GM21515 (cell line): ENCODE data around the gene PLEKHH2.
"Not testable (repeated sequence)": the region's sequence is repeated elsewhere in the genome, so short reads cannot be mapped to it uniquely, and the experiment has no call there.

Experiments used
- ATAC-seq: cut with Tn5 transposase; IDR thresholded peaks from one replicate; pipeline ENCODE4 v1.9.1; 2021; ENCODE audit not compliant: unreplicated experiment

PLEKHH2 gene

GRCh38 chr2:43636153-43636552 lies 907 bp upstream of the PLEKHH2 start:
- not testable (repeated sequence) for ATAC-seq

- ATAC-seq, result peak; percentile 24
Observed at GRCh38 chr2:43636621-43637020, 439 bp upstream of the PLEKHH2 start.

DNA sequence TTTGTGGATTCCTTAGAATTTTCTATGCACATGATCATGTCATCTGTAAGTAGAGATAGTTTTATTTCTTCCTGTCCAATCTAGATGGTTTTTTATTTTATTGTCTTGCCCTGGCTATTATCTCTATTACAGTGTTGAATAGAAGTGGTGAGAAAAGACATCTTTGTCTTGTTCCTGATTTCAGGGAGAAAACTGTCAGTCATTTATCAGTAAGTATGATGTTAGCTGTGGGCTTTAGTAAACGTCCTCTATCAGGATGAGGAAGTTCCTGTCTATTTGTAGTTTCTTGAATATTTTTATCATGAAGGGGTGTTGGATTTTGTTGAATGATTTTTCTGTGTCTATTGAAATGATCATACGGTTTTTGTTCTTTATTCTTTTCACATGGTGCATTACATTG lies 5.3 kb downstream of the PLEKHH2 start:
- ATAC-seq, result no peak

DNA sequence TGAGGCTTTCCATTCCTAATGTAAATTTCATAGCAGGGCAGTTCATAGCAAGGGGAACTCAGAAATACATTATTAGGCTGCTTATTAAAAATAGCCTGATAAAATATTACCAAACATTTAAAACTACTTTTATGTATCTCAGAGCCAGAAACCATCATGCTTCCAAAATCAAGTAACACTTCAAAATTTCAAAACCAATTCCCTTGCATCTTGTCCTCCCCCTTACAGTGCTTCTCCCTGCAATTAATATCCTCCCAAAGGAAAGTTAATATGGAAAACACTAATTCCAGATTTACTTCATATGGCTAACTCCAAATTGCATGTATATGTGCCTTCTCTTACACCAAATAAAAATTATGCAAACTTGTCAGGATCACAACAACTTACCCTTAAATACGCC lies 6.6 kb downstream of the PLEKHH2 start:
- ATAC-seq, result no peak

- no peak for ATAC-seq
Observed at GRCh38 chr2:43648994-43649701, 12.1 kb downstream of the PLEKHH2 start.

DNA sequence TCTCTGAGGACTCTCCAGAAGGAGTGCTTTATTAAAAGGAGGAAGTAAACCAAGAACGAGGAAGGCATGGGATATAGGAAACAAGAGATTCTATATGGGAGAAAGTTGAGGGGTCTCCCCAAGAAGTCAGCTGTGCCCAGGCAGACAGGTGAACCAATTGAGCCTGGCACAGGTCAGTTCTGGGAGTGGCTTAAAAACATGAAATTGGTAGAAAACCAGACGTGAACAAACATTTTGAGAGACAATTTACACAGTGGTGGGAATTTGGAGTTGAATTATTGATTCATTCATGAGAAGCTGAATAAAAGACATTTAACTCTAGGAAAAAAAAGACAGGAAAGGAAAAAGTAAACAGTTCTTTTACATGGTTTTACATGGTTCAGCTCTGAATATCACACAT lies 16.4 kb downstream of the PLEKHH2 start:
- ATAC-seq, result no peak

GRCh38 chr2:43657241-43657640 lies 20.2 kb downstream of the PLEKHH2 start:
- ATAC-seq, result no peak

- ATAC-seq, result no peak
Observed at GRCh38 chr2:43675646-43676321, 38.7 kb downstream of the PLEKHH2 start.

GRCh38 chr2:43676322-43677050 lies 39.4 kb downstream of the PLEKHH2 start, which contains the start of gene C1GALT1C1L:
Gene C1GALT1C1L (minus strand): TSS chr2:43676429. CDS start chr2:43676322, 107 bp downstream.
- no peak for ATAC-seq

DNA sequence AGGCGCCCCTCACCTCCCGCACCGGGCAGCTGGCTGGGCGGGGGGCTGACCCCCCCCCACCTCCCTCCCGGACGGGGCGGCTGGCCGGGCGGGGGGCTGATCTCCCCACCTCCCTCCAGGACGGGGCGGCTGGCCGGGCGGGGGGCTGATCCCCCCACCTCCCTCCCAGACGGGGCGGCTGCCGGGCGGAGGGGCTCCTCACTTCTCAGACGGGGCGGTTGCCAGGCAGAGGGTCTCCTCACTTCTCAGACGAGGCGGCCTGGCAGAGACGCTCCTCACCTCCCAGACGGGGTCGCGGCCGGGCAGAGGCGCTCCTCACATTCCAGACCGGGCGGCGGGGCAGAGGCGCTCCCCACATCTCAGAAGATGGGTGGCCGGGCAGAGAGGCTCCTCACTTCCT lies 40.7 kb downstream of the PLEKHH2 start:
- ATAC-seq, result not testable (repeated sequence)

DNA sequence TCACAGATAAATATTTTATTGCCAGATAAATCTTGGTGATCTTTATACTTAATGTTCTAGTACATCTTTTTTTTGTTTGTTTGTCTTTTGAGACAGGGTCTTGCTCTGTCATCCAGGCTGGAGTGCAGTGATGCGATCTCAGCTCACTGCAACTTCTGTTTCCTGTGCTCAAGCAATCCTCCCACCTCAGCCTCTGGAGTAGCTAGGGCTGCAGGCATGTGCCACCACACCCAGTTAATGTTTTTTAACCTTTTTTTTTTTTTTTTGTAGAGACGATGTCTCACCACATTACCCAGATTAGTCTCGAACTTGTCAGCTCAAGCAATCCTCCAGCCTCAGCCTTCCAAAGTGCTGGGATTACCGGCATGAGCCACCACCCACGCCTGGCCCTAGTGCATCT lies 48.3 kb downstream of the PLEKHH2 start:
- ATAC-seq, result no peak

GRCh38 chr2:43689999-43690398 lies 52.9 kb downstream of the PLEKHH2 start:
- no peak for ATAC-seq

DNA sequence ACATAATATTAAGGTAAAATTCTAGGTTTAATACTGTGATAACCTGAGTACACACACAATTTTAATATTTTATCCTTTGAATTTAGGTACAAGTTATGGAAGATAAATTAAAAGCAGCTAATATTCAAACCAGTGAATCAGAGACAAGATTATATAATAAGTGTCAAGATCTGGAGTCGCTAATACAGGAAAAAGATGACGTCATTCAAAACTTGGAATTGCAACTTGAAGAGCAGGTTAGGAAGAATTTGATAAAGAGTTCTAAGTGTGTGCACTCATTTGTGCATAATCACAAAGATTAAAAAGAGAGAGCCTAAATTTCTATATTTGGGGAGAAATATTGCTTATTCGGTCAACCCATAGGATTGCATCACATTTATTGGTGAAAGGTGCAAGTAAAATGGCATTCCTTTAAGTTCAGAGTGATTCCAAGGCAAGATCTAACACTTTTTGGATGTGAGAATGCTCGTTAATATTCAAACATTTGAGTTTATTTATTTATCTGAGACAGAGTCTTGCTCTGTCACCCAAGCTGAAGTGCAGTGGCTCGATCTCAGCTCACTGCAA lies 55.5 kb downstream of the PLEKHH2 start:
- ATAC-seq, result no peak

DNA sequence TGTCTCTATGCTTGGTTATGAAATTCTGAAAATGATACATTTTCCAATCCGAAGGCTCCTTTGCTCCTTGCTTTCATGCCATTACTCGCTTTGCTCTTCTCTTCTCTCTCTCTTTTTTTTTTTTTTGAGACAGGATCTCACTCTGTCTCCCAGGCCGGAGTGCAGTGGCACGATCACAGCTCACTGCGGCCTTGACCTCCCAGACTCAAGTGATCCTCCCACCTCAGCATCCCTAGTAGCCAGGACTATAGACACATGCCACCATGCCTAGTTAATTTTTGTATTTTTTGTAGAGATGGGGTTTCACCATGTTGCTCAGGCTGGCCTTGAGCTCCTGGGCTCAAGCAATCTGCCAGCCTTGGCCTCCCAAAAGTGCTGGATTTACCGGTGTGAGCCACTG lies 61.1 kb downstream of the PLEKHH2 start:
- not testable (repeated sequence) for ATAC-seq

DNA sequence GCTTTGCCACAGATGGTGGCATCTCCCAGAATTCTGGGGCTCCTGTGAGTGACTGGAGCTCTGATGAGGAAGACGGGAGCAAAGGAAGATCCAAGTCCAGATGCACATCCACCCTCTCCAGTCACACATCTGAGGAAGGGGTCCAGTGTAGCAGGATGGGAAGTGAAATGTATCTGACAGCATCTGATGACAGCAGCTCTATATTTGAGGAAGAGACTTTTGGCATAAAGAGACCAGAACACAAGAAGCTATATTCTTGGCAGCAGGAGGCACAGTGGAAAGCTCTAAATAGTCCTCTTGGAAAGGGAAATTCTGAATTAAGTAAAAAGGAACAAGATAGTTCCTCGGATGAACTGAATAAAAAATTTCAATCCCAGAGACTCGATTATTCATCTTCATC lies 62.7 kb downstream of the PLEKHH2 start:
- no peak for ATAC-seq

- ATAC-seq, result no peak
Observed at GRCh38 chr2:43701111-43701510, 64.1 kb downstream of the PLEKHH2 start.

DNA sequence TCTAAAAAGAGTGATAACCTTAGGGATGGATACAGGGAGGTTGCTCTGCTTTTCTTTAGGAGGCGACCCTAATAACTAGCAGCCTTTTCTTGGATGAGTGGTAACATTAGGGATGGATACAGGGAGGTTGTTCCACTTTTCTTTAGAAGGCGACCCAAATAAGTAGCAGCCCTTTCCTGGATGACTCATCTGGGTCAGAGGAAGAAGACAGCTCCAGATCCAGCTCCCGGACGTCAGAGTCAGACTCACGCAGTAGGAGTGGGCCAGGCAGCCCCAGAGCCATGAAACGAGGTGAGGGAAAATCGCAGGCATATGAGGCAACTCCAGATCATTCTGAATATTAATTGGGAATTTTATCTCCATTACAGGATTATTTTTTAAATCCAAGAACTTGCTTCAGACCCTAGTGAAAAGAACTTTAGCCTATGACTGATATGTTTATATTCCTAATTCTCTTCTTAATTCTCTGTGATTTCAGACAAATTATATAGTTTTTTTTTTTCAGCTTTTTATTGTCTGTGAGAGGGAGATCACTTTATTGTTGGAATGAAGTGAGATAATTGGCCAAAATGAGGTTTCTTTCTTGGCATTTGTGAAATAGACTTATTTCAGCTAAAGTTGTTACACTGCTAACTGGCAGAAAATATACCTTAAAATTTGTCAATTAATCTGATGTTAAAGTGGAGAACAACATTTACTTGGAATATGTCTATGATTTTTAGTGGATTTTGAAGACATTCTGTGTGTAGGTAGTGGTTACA lies 70.4 kb downstream of the PLEKHH2 start:
- ATAC-seq, result no peak

- ATAC-seq, result no peak
Observed at GRCh38 chr2:43708178-43708577, 71.1 kb downstream of the PLEKHH2 start.

GRCh38 chr2:43708891-43709290 lies 71.8 kb downstream of the PLEKHH2 start:
- ATAC-seq, result no peak

DNA sequence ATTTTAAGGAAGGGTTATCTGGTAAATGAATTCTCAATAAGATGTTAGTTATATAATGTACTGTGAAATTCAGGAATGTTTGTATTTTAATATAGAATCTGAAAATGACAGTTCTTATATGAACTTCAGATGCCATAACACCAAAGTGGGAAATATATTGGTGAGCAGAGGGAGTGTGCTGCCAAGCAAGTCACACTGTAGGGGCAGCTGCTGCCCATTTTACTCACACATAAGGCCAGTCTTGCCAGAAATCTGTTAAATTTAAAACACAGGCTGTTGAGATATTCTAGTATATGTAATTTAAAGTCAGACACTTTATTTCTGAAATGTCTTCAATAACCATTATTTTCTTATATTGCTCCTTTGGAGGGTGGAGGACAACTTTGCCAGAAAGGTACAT lies 73.8 kb downstream of the PLEKHH2 start:
- ATAC-seq, result no peak

DNA sequence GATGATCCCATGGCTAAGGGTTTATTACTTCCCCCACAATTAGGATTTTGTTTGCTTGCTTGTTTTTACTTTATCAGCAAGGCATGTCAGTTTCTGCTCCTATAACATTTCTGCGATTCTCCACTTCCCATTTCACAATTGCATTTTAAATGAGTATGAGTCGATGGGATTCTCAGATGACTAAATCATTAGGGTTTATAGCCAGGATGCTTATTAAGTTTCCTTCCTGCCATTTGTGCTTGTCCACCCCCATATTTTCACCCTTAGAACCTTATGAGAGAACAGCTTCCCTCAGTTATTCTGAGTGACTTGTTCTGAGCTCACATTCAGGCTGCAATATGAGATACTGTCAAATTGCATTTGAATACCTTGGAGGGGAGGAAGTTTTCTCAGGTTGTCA lies 77.1 kb downstream of the PLEKHH2 start:
- no peak for ATAC-seq
